CD4-positive, alpha-beta T cell treated with Interleukin-21 for 1 hour (primary cell): ENCODE data around the gene ING1.
A peak's percentile ranks its signal among the peaks of the same experiment; 100 is the strongest.
"Not testable (repeated sequence)": the region's sequence is repeated elsewhere in the genome, so short reads cannot be mapped to it uniquely, and the experiment has no call there.

Experiments used
- DNase-seq: peaks from one replicate; pipeline ENCODE4 v3.0.0-alpha.2; 2020

Gene ING1, protein sequence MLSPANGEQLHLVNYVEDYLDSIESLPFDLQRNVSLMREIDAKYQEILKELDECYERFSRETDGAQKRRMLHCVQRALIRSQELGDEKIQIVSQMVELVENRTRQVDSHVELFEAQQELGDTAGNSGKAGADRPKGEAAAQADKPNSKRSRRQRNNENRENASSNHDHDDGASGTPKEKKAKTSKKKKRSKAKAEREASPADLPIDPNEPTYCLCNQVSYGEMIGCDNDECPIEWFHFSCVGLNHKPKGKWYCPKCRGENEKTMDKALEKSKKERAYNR

DNA sequence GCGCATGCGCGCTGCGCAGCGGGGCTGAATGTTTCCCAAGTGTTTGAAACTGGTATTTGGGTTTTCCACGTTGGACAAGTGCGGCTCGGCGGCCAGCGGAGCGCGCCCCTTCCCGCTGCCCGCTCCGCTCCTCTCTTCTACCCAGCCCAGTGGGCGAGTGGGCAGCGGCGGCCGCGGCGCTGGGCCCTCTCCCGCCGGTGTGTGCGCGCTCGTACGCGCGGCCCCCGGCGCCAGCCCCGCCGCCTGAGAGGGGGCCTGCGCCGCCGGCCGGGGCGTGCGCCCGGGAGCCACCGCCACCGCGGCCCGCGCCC, at the start of gene ING1:
Gene ING1 (plus strand): TSS at position 59 of the 311 bp plus-strand sequence. CDS start 450 bp downstream, outside the sequence.
- no peak for DNase-seq

DNA sequence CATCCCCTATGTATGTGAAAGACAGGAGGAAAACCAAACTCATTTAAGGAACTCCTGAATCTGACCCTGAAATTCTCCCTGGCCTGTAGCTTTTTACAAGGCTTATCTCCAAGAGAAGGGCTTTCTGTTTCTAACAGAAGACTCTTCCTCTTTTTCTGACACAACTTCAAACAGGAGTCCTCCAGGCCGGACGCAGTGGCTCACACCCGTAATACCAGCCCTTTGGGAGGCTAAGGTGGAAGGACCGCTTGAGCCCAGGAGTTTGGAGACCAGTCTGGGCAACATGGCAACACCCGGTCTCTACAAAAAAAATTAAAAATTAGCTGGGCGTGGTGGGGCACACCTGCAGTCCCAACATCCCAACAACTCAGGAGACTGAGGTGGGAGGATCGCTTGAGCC, 49.5 kb upstream of the ING1 start:
- no peak for DNase-seq

DNA sequence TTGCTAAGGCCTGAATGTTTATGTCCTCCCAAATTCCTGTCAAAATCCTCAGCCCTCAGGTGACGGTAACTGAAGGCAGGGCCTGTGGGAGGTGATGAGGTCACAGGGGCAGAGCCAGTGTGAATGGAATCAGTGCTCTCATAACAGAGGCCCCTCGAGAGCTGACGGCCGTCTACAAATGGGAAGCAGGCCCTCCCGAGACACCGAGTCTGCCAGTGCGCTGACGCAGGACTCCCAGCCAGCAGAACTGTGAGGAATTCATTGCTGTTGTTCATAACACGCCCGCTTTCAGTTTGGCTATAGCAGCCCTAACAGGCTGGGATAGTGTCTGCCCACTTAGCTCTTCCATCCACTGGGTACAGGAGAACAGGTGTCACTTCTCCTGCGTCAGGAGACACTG, 48.8 kb upstream of the ING1 start:
- DNase-seq, result no peak

DNA sequence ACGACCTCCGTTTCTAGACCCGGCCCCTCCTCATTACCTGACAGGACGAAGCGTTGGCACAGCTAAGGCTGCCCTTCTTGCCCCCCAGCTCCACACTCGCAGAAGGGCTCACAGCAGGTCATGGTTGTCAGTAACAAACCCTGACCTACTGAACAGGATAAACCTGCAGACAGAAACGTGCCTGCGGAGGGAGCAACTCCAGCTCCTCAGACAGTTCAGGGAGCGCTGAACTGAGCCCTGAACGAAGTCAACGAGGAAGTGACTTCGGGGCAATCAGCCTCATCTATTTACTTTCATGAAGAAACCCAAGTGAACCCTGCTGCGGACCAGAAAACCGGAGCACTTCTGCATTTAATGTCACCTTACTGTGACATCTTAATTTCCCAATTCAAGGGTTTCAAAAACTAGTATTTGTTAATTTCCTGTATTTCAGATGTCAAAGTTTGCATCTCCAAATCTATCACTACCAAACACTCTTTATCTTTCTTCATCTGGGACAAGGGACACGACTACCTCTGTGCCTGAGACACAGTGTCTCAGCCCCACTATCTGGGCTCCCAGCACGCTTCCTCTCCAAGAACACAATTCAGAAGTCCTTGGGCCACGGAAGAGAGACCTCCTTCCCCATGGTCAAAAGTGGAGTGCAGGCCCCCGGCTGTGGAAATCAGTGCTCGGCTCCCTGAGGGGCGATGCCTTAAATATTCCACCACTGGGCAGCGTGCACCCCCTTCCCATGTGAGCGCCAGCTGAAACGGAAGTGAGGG, 47.8 kb upstream of the ING1 start:
- no peak for DNase-seq

DNA sequence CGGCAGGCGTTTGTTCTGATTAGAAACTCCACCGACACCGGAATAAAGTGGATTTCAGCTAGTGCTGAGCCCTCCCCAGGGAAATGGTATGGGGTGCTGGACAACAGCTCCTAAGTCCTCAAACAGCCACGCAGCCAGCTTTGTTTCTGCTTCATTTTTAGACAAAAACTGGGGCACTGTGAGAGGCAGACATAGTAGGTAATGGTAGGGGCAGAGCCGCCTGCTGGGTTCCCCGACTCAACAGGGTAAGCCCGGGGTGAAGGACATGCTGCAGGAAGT, 47.3 kb upstream of the ING1 start:
- no peak for DNase-seq

DNA sequence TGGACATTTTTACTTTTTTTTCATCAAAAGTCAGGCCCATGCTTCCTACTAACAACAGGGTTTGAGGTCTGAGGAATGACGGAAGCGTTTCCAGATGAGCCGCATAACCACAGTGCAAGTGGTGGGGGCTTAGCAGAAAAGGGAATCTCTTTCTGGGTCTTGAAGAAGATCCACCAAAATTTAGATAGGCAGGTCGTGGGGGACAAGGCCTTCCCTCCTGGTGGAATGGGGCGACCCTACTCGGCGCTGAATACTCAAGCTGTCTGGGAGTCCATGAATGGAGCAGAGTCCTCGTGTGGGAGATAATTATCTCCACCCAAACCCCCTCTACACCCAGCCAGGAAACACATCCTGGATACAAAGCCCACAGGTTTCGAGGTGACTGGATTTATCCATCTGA, 44.5 kb upstream of the ING1 start:
- DNase-seq, result no peak

DNA sequence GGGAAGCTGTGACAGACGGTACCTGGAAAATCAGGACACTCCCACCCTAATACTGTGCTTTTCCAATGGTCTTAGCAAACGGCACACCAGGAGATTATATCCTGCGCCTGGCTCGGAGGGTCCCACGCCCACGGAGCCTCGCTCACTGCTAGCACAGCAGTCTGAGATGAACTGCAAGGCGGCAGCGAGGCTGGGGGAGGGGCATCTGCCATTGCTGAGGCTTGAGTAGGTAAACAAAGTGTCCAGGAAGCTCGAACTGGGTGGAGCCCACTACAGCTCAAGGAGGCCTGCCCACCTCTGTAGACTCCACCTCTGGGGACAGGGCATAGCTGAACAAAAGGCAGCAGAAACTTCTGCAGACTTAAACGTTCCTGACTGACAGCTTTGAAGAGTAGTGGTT, 43.7 kb upstream of the ING1 start:
- DNase-seq, result not testable (repeated sequence)

DNA sequence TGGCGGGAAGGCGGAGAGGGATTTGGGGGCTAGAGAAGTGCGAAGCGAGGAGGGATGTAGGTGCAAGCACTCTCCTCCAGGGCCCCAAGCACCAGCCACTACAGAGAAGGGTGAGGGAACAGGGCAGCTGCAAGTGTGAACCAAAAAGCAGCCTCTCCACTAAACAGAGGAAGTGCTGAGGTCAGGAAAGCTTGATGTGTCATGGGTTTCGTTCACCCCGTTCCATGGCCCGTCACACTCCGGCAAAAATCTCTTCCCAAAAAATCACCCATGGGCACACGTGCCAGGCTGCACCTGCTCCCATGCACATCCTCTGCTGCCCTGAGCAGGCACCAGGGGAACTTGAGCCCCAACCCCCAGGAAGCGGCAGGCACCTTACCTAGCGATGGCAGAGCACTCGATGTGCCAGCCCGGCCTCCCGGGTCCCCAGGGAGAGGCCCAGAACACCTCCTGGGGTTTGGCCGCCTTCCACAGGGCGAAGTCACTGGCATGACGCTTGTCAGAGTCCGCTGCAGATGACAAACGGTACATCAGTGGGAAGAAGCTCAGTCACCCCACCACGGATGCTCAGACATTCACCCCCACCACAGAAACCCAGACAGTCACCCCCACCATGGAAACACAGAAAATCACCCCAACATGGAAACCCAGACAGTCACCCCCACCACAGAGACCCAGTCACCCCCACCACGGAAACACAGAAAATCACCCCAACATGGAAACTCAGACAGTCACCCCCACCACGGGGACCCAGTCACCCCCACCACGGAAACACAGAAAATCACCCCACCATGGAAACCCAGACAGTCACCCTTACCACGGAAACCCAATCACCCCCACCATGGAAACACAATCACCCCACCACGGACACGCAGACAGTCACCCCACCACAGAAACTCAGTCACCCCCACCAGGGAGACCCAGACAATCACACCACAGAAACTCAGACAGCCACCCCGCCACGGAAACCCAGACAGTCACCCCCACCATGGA, 36.6 kb upstream of the ING1 start:
- peak; percentile 4 for DNase-seq

DNA sequence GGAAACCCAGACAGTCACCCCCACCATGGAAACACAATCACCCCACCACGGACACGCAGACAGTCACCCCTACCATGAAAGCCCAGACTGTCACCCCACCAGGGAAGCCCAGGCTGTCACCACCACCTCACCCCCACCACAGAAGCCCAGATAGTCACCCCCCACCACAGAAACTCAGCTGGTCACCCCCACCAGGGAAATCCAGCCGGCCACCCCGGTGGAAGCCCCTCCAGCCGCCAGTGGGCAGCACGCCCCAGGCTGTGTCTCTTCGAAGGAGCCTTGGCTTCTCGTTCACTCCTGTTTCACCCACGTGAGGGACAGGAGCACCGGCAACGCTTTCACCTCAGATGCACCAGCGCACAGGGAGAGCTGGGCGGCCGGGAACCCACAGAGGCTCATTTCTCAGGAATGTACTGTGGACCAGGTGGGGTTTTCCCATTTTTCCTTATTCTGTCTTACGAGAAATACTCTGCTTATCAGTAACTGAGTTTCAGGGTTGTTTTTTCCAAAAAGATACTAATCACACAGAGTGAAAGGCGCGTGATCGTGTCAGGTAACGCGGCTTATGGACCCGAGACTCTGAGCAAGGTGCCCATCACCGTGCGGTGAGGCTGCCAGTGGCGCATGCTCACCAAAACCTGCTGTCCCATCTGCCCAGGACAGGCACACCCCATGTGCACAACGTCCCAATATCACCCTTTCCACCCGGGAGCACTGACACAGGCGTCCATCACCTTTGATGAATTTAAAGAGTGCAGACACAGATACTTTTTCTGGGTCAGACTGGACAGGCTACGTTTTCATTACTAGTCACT, 35.6 kb upstream of the ING1 start:
- DNase-seq, result peak; percentile 6

DNA sequence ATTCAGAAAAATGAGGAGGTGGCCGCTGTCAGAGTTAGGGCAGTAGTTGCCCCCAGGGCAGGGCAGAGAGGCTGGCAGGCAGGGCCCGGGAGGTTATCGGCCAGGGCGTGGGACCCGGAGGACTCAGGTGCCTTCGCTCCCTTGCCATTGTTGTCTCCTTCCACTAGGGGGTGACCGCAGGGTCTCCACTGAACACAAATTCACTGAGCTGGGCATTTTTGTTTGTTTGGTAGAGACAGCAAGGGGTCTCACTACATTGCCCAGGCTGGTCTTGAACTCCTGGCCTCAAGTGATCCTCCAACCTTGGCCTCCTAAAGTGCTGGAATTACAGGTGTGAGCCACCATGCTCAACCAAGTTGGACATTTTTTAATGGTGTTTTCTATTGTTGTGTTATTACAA, 32.6 kb upstream of the ING1 start:
- DNase-seq, result peak; percentile 36

DNA sequence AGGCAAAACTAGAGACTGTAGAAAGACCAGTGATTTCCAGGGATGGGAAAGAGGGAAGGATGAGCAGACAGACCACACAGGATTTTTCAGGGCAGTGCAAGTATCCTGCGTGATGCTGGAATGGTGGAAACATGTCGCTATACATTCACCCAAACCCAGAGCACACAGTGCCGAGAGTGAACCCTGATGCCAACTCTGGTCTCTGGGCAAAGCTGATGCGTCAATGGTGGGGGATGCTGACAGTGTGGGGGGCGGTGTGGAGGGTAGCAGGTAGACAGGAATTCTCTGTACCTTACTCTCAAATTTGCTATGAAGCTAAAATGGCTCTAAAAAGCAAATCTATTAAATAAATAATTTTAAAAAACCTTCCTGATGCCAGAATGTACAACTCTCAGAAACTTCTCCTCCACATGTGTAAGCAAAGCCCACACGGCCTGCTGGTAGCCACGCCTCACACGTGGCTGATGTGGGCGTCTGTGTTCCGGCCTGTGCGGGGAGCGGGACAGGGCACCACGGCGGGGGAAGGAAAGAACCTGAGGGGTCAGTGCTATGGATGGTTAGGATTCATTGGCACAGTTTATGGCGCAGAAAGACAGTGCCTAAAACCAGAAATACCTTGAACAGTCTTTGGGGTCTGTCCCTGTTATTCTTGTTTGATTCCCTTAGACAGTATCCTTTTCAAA, 31.5 kb upstream of the ING1 start:
- DNase-seq, result no peak

DNA sequence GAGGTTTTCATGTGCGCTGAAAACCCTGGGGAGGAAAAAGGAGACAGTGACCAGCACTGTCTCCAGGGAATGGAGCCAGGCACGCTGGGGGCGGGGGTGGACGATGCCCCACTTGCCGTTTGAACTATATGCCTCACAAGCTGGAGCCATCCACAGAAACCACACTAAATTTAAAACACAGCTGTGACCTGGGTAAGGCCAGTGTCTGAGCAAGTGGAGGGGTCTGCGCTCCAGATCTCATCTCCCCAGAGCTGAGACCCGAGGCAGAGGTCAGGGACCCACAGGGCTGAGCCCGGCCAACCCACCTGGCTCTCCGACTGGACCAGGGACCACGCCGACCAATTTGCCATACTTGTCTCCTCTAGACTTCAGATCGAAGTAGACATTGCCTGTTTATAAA, 30.8 kb upstream of the ING1 start:
- no peak for DNase-seq

DNA sequence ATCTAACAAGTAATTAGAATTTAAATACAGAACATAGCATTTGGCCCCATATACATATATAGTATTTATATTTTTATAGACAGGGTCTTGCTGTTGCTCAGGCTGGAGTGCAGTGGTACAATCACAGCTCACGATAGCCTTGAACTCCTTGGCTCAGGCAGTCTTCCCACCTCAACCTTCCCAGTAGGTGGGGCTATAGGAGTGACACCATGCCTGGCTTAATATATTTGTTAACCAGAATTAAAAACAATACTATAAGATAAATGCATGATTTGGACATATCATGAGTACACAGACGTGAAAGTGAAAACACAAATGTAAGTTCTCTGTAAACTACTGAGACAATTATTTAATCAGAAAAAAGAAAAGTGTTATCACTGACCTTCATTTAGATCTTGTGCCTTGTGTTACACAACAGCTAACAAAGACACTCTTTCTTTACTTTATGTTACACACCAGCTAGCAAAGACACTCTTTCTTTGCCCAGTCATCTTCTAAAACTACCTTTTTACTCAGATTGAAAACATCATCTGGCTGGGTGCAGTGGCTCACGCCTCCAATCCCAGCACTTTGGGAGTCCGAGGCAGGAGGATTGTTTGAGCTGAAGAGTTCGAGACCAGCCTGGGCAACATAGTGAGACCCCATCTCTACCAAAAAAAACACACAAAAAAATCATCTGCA, 30.2 kb upstream of the ING1 start:
- DNase-seq, result peak; percentile 37

DNA sequence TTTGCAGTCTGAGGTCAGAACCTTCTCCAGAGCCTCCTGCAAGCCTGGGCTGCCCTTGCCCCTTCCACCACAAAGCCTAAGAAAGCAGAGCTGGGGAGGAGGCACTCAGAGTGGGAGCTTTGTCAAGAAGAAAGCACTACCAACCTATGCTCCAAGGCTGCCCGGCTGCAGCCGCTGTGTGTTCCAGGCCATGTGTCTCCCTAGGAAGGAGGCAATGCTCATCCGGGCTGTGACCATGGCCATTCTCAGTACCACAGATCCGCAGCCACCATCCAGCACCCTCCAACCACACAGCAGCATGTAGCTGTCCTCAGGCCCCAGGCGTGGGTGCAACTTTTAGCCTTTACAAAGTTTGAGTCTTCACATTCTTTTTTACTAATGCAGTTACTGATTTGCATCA, 29.6 kb upstream of the ING1 start:
- no peak for DNase-seq

DNA sequence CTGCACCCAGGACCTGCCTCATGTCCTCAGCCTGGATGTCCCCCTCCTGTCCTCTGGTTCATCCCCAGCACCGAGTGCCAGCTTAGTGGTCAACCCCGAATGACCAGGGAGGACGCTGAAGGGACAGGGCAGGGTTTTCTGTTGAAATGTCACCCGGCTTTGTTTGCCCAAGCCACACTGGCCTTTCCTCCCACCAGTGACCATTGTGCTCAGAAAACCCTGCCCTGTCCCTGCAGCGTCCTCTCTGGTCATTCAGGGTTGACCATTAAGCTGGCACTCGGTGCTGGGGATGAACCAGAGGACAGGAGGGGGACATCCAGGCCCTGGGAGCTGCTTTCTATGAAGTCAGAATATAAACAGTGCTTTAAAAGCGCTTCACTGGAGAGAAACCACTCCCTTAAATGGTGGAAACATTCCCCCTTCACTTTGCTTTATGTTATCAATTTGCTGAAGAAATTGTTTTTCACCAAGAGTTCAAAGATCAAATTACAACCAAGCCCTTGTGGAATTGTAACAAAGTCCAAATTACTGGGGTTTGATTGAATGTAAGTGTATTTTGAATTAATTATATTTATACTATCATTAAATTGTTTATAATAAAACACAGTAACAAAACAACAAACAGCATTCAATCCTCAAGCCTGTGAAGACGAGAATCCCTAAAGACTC, 29.0 kb upstream of the ING1 start:
- no peak for DNase-seq

DNA sequence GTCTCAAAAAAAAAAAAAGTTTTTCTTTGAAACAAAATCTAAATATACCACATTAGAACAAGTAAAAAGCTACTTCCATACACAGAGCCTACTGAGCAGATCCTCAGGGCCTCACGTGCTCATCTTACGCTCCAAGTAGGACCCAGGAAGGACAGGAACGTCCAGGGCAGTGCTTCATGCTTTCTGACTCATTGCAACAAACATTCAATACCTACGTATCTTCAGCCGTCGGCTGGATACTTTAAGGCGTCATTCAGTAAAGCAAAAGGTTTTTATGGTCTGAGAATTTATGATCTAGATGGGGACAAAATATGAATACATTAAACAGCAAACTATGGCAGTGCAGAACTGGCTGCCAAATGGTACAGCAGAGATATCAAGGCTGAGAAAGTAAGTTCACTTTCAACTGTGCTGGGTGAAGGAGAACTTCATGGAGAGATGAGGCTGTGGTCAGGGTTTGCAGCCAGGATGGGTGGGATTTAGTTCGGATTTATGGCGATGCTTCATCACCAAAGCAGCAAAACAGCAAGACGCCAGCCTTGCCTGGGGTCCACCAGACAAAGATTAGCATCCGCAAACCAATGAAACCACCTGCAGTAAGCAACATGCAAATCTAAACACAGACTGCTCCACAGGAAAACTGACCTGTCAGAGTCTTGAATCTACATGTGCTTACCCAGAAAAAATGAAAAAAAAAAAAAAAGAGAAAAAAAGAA, 28.0 kb upstream of the ING1 start:
- no peak for DNase-seq

DNA sequence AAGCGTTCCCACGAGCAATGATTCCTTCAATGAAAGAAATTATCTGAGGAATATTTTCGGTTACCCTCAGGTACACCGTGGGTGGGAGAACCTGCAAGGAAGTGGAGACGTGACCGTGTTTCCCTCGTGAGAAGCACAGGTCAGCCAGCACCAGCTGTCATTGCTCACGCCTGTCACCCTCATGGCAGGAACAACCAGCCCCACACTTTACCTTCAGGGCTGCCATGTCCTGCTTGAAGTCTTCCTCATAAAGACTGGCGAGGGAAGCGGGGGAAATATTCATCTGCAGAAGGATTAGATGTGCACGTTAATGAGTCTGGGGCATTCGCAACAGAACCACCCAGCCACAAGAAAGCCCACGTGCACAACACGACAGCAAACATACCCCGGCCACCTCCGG, 25.8 kb upstream of the ING1 start:
- DNase-seq, result no peak

DNA sequence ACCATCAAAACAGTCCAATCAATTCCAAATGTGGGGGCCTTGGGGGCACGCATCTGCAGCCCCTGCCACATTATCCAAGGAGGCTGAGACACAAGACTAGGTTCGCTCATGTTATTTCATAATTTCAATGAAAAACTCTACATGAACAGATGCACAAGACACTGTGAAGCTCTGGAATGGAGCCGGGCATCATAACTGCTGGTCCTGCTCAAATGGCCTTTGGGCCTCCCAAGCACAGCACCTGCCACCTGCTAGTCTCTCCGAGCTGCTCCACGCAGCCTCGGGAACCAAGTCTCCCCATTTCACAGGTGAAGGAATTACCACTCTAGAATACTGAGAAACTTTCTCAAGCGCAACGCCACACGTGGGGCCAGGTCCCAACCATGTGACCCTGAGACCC, 24.5 kb upstream of the ING1 start:
- no peak for DNase-seq

DNA sequence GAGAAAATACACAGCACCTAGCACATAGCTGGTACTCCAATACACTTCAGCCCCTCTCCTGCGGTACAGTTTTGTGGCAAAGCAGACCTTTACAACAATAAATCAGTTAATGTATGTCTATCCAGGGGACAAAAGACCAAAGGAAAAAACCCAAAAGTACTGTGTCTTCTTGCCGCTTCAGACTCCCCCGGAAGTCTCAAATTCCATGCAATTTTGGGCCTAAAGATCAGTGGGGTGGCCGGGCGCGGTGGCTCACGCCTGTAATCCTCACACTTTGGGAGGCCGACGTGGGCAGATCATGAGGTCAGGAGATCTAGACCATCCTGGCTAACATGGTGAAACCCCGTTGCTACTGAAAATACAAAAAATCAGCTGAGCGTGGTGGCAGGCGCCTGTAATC, 23.8 kb upstream of the ING1 start:
- DNase-seq, result no peak

DNA sequence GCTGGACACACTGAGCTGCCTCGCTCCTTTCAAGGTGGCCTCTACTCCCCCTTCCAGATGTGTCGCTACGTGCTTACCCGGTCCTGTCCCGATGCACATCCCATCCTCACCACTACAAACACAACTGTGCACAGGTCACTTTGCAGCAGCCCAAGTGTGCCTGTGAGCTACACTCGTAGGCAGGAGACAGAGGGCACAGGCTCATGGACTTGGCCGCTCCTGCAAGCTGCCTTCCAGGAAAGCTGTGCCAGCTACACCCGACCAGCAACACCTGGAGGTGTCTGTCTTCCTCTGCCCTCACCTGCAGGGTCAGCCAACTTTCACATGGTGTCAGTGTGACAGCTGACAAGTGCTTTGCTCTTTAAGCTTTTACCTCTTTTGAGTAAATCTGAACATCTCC, 23.0 kb upstream of the ING1 start:
- DNase-seq, result no peak

DNA sequence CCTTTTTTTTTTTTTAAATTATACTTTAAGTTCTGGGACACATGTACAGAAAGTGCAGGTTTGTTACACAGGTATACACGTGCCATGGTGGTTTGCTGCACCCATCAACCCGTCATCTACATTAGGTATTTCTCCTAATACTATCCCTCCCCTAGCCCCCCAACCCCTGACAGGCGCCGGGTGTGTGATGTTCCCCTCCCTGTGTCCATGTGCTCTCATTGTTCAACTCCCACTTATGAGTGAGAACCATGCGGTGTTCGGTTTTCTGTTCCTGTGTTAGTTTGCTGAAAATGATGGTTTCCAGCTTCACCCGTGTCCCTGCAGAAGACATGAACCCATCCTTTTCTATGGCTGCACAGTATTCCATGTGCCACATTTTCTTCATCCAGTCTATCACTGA, 17.7 kb upstream of the ING1 start:
- not testable (repeated sequence) for DNase-seq
